CD4-positive, CD25-positive, alpha-beta regulatory T cell (primary cell): ENCODE measurements around the gene HORMAD2. TPM values are rescaled to one million over a fixed set of nuclear protein-coding genes. Genes with fewer than 3 reads are reported as not detected.

Source experiments
- ATAC-seq, 2 donors: fragments of 150-1000 bp; cut with Tn5 transposase; one replicate each; pipeline ENCODE4 v1.10.0; 2021; ENCODE audit warnings: low read depth in 2 of 2, moderate number of reproducible peaks in 2 of 2, moderate library complexity in 1 of 2
- DNase-seq, 3 donors: peaks; one replicate each; pipeline versions ENCODE4 v3.0.0 to v3.0.0-alpha.2; 2012 to 2022; ENCODE audit warnings: mixed read lengths in 1 of 3
- H3K27ac ChIP-seq: one replicate; pipeline ENCODE4 v1.7.0; 2013; ENCODE audit warnings: mild to moderate bottlenecking, low read length; ENCODE audit not compliant: insufficient read depth, poor library complexity, severe bottlenecking
- H3K27me3 ChIP-seq: one replicate; pipeline ENCODE4 v1.7.0; 2013; ENCODE audit warnings: low read length; ENCODE audit not compliant: control insufficient read depth, insufficient read depth
- H3K36me3 ChIP-seq: one replicate; pipeline ENCODE4 v1.7.0; 2013; ENCODE audit warnings: mild to moderate bottlenecking, low read length, moderate library complexity; ENCODE audit not compliant: control insufficient read depth, insufficient read depth
- H3K4me1 ChIP-seq: 2 replicates; pipeline ENCODE4 v1.7.0; 2013; ENCODE audit warnings: mild to moderate bottlenecking, low read length; ENCODE audit not compliant: insufficient read depth, control insufficient read depth, poor library complexity, severe bottlenecking
- H3K4me3 ChIP-seq: one replicate; pipeline ENCODE4 v1.7.0; 2013; ENCODE audit warnings: low read depth, mild to moderate bottlenecking, low read length, moderate library complexity
- H3K9me3 ChIP-seq, 2 experiments: 1 replicate in 1 of 2; 2 replicates in 1 of 2; pipeline ENCODE4 v1.7.0; 2013; ENCODE audit warnings: low read length in 2 of 2, mild to moderate bottlenecking in 1 of 2, moderate library complexity in 1 of 2; ENCODE audit not compliant: control insufficient read depth in 2 of 2
- H3K27ac Mint-ChIP-seq, 3 donors: one replicate each; pipeline ENCODE4 v1.8.0; 2020 to 2022; ENCODE audit warnings: mild to moderate bottlenecking in 3 of 3, mixed read lengths in 3 of 3, moderate library complexity in 2 of 3
- H3K27me3 Mint-ChIP-seq: one replicate; pipeline ENCODE4 v1.8.0; 2022; ENCODE audit warnings: mild to moderate bottlenecking, mixed read lengths
- H3K36me3 Mint-ChIP-seq: one replicate; pipeline ENCODE4 v1.8.0; 2020; ENCODE audit warnings: mixed read lengths
- H3K4me1 Mint-ChIP-seq, 4 donors: one replicate each; pipeline ENCODE4 v1.8.0; 2020 to 2022; ENCODE audit warnings: mixed read lengths in 4 of 4, mild to moderate bottlenecking in 1 of 4
- H3K4me3 Mint-ChIP-seq, 4 donors: one replicate each; pipeline ENCODE4 v1.8.0; 2020 to 2022; ENCODE audit warnings: mild to moderate bottlenecking in 4 of 4, mixed read lengths in 4 of 4, moderate library complexity in 3 of 4
- H3K9me3 Mint-ChIP-seq, 7 donors: one replicate each; pipeline ENCODE4 v1.8.0; 2020 to 2022; ENCODE audit warnings: mixed read lengths in 7 of 7, mild to moderate bottlenecking in 3 of 7, moderate library complexity in 2 of 7
- polyA plus RNA-seq, 4 donors: library from polyadenylated mRNA; unstranded; fragments of 300-500 nt; fragmentation: Illumina TruSeq; gene quantifications; one replicate each; pipeline ENCODE4 v1.2.3, GENCODE V29; 2021
- total RNA-seq: library from RNA; stranded (reverse); gene quantifications from one replicate; pipeline ENCODE4 v1.2.3, GENCODE V29; 2022

Gene HORMAD2
- total and polyA plus RNA-seq, 5 donors from 2014 or later = not detected

- Histone ChIP-seq H3K4me1 (no peaks in the 10 kb centered on the region), H3K9me3 (no peaks in the 10 kb centered on the region), H3K4me3 (no peak overlapping the region), H3K27me3 (no peaks in the 10 kb centered on the region), H3K27ac (no peak overlapping the region), H3K36me3 (no peaks in the 10 kb centered on the region)
- H3K27ac Mint-ChIP-seq = no peak overlapping the region
- H3K27me3 Mint-ChIP-seq = peaks cover 4% of the 10 kb centered on the region
- peaks cover 0 to 1% (median 0%) of the 10 kb centered on the region in 7 donors for H3K9me3 Mint-ChIP-seq
- peaks cover 0 to 1% (median 0%) of the 10 kb centered on the region in 4 donors for H3K4me1 Mint-ChIP-seq
- ATAC-seq (no peak), DNase-seq (no peak)
- no peaks in the 10 kb centered on the region for H3K36me3 Mint-ChIP-seq
- H3K4me3 Mint-ChIP-seq = no peak overlapping the region
Measured at GRCh38 chr22:30127749-30128166, 47.5 kb downstream of the HORMAD2 start.

GRCh38 chr22:30128511-30128910 lies 48.2 kb downstream of the HORMAD2 start:
- H3K36me3 Mint-ChIP-seq = no peaks in the 10 kb centered on the region
- Histone ChIP-seq H3K36me3 (no peaks in the 10 kb centered on the region), H3K27ac (no peak overlapping the region), H3K4me3 (no peak overlapping the region), H3K4me1 (no peaks in the 10 kb centered on the region), H3K27me3 (no peaks in the 10 kb centered on the region), H3K9me3 (no peaks in the 10 kb centered on the region)
- H3K9me3 Mint-ChIP-seq = peaks cover 0 to 1% (median 0%) of the 10 kb centered on the region in 7 donors
- H3K4me1 Mint-ChIP-seq = no peaks in the 10 kb centered on the region
- no peak for ATAC-seq
- no peak overlapping the region for H3K4me3 Mint-ChIP-seq
- H3K27me3 Mint-ChIP-seq = peaks cover 4% of the 10 kb centered on the region
- H3K27ac Mint-ChIP-seq = no peak overlapping the region
- DNase-seq = no peak

- H3K27ac Mint-ChIP-seq = peak overlapping the region in 1 of 3 donors; percentile 83
- H3K4me1 Mint-ChIP-seq = no peaks in the 10 kb centered on the region
- H3K4me3 ChIP-seq = no peak overlapping the region
- no peaks in the 10 kb centered on the region for H3K36me3 Mint-ChIP-seq
- H3K9me3 Mint-ChIP-seq = peaks cover 0 to 1% (median 0%) of the 10 kb centered on the region in 7 donors
- H3K4me1 ChIP-seq = no peaks in the 10 kb centered on the region
- H3K27me3 ChIP-seq = no peaks in the 10 kb centered on the region
- H3K27ac ChIP-seq = no peak overlapping the region
- H3K4me3 Mint-ChIP-seq = no peak overlapping the region
- H3K9me3 ChIP-seq = no peaks in the 10 kb centered on the region
- no peaks in the 10 kb centered on the region for H3K36me3 ChIP-seq
- DNase-seq (no peak), ATAC-seq (no peak)
- peaks cover under 1% of the 10 kb centered on the region for H3K27me3 Mint-ChIP-seq
Measured at GRCh38 chr22:30129636-30130035, 49.4 kb downstream of the HORMAD2 start.

GRCh38 chr22:30132290-30132996 lies 52.2 kb downstream of the HORMAD2 start:
- Histone ChIP-seq H3K4me3 (no peak overlapping the region), H3K27me3 (no peaks in the 10 kb centered on the region), H3K27ac (no peak overlapping the region), H3K36me3 (no peaks in the 10 kb centered on the region), H3K4me1 (no peaks in the 10 kb centered on the region), H3K9me3 (no peaks in the 10 kb centered on the region)
- no peak overlapping the region for H3K4me3 Mint-ChIP-seq
- H3K9me3 Mint-ChIP-seq = peaks cover 0 to 3% (median 0%) of the 10 kb centered on the region in 7 donors
- H3K27me3 Mint-ChIP-seq = no peaks in the 10 kb centered on the region
- no peak for ATAC-seq
- H3K36me3 Mint-ChIP-seq = no peaks in the 10 kb centered on the region
- no peak for DNase-seq
- no peak overlapping the region for H3K27ac Mint-ChIP-seq
- H3K4me1 Mint-ChIP-seq = no peaks in the 10 kb centered on the region

- Histone ChIP-seq H3K36me3 (no peaks in the 10 kb centered on the region), H3K4me1 (no peaks in the 10 kb centered on the region), H3K4me3 (no peak overlapping the region), H3K27ac (no peak overlapping the region), H3K27me3 (peaks cover 7% of the 10 kb centered on the region), H3K9me3 (peaks cover 17 to 27% of the 10 kb centered on the region in 2 experiments)
- Mint-ChIP-seq H3K27me3 (peaks cover 8% of the 10 kb centered on the region), H3K27ac (no peak overlapping the region), H3K36me3 (peaks cover 5% of the 10 kb centered on the region), H3K4me3 (no peak overlapping the region), H3K9me3 (peaks cover 0 to 20% (median 6%) of the 10 kb centered on the region in 7 donors), H3K4me1 (no peaks in the 10 kb centered on the region)
- DNase-seq = no peak
- no peak for ATAC-seq
Measured at GRCh38 chr22:30140414-30140813, 60.1 kb downstream of the HORMAD2 start.

- peak overlapping the region in 1 of 4 donors; percentile 21 for H3K4me3 Mint-ChIP-seq
- peaks cover 9% of the 10 kb centered on the region for H3K27me3 ChIP-seq
- no peak overlapping the region for H3K4me3 ChIP-seq
- H3K9me3 Mint-ChIP-seq = peaks cover 0 to 20% (median 6%) of the 10 kb centered on the region in 7 donors
- H3K4me1 ChIP-seq = no peaks in the 10 kb centered on the region
- H3K36me3 Mint-ChIP-seq = peaks cover 5% of the 10 kb centered on the region
- H3K36me3 ChIP-seq = no peaks in the 10 kb centered on the region
- no peak for ATAC-seq
- peaks cover 16% of the 10 kb centered on the region for H3K27me3 Mint-ChIP-seq
- H3K27ac Mint-ChIP-seq = no peak overlapping the region
- H3K9me3 ChIP-seq = peaks cover 17 to 27% of the 10 kb centered on the region in 2 experiments
- no peak overlapping the region for H3K27ac ChIP-seq
- DNase-seq = no peak
- no peaks in the 10 kb centered on the region for H3K4me1 Mint-ChIP-seq
Measured at GRCh38 chr22:30143265-30143664, 63.0 kb downstream of the HORMAD2 start.

- H3K9me3 Mint-ChIP-seq = peaks cover 0 to 20% (median 6%) of the 10 kb centered on the region in 7 donors
- Histone ChIP-seq H3K27ac (no peak overlapping the region), H3K4me3 (no peak overlapping the region), H3K9me3 (peaks cover 17 to 27% of the 10 kb centered on the region in 2 experiments), H3K4me1 (no peaks in the 10 kb centered on the region), H3K36me3 (no peaks in the 10 kb centered on the region), H3K27me3 (peaks cover 7% of the 10 kb centered on the region)
- H3K36me3 Mint-ChIP-seq = peaks cover 5% of the 10 kb centered on the region
- ATAC-seq = no peak
- H3K27ac Mint-ChIP-seq = no peak overlapping the region
- H3K27me3 Mint-ChIP-seq = peaks cover 12% of the 10 kb centered on the region
- DNase-seq = no peak
- H3K4me1 Mint-ChIP-seq = no peaks in the 10 kb centered on the region
- H3K4me3 Mint-ChIP-seq = no peak overlapping the region
Measured at GRCh38 chr22:30144391-30144790, 64.1 kb downstream of the HORMAD2 start.

- H3K4me3 ChIP-seq = no peak overlapping the region
- H3K4me3 Mint-ChIP-seq = no peak overlapping the region
Measured at GRCh38 chr22:30150212-30150611, 69.9 kb downstream of the HORMAD2 start.

More at GRCh38 chr22:30150212-30150611, 69.9 kb downstream of the HORMAD2 start:
- Histone ChIP-seq H3K27me3 (peaks cover 3% of the 10 kb centered on the region), H3K27ac (no peak overlapping the region), H3K4me1 (no peaks in the 10 kb centered on the region), H3K9me3 (no peaks in the 10 kb centered on the region), H3K36me3 (no peaks in the 10 kb centered on the region)
- Mint-ChIP-seq H3K27me3 (peaks cover 14% of the 10 kb centered on the region), H3K27ac (no peak overlapping the region), H3K4me1 (no peaks in the 10 kb centered on the region), H3K9me3 (peaks cover 0 to 2% (median 0%) of the 10 kb centered on the region in 7 donors), H3K36me3 (no peaks in the 10 kb centered on the region)
- DNase-seq = no peak
- ATAC-seq = no peak
